T follicular helper cell (primary cell): ENCODE results near the gene TBX10.
"Not testable (repeated sequence)": the region's sequence is repeated elsewhere in the genome, so short reads cannot be mapped to it uniquely, and the experiment has no call there.

ENCODE experiments used
- DNase-seq: peaks from one replicate; pipeline ENCODE4 v3.0.0-alpha.2; 2020; ENCODE audit warnings: low read depth

Gene TBX10

GRCh38 chr11:67632175-67632981, 7.2 kb downstream of the TBX10 start:
- no peak for DNase-seq

- no peak for DNase-seq
Observed at GRCh38 chr11:67631853-67632174, 7.7 kb downstream of the TBX10 start.

- DNase-seq = no peak
Observed at GRCh38 chr11:67631411-67631810, 8.2 kb downstream of the TBX10 start.

- no peak for DNase-seq
Observed at GRCh38 chr11:67630943-67631331, 8.6 kb downstream of the TBX10 start.

- DNase-seq = peak; percentile 90
Observed at GRCh38 chr11:67630228-67630942, 9.2 kb downstream of the TBX10 start.

GRCh38 chr11:67629386-67630227, 10.0 kb downstream of the TBX10 start, which contains the start of gene NUDT8:
Gene NUDT8, minus strand, starts transcription at chr11:67629937. Its CDS starts 26 bp downstream, at chr11:67629911.
- DNase-seq = peak; percentile 80

GRCh38 chr11:67628710-67629385, 10.7 kb downstream of the TBX10 start:
- DNase-seq = no peak

GRCh38 chr11:67627812-67628624, 11.5 kb downstream of the TBX10 start:
- DNase-seq = no peak

- no peak for DNase-seq
Observed at GRCh38 chr11:67627441-67627811, 12.1 kb downstream of the TBX10 start.

- no peak for DNase-seq
Observed at GRCh38 chr11:67626970-67627369, 12.6 kb downstream of the TBX10 start.

GRCh38 chr11:67626131-67626833, 13.3 kb downstream of the TBX10 start:
- not testable (repeated sequence) for DNase-seq

- DNase-seq = not testable (repeated sequence)
Observed at GRCh38 chr11:67623795-67624194, 15.8 kb downstream of the TBX10 start.

- not testable (repeated sequence) for DNase-seq
Observed at GRCh38 chr11:67622905-67623304, 16.7 kb downstream of the TBX10 start.

GRCh38 chr11:67621928-67622327, 17.6 kb downstream of the TBX10 start:
- not testable (repeated sequence) for DNase-seq

GRCh38 chr11:67620621-67621020, 18.9 kb downstream of the TBX10 start:
- not testable (repeated sequence) for DNase-seq

- DNase-seq = not testable (repeated sequence)
Observed at GRCh38 chr11:67619683-67620618, 19.6 kb downstream of the TBX10 start.

GRCh38 chr11:67618901-67619659, 20.5 kb downstream of the TBX10 start:
- not testable (repeated sequence) for DNase-seq

GRCh38 chr11:67617243-67617953, 22.2 kb downstream of the TBX10 start:
- no peak for DNase-seq
